ENCODE results near the gene COL4A6. TPM values are rescaled to one million over a fixed set of nuclear protein-coding genes. Genes with fewer than 3 reads are reported as not detected.
A peak's percentile ranks its signal among the peaks of the same experiment; 100 is the strongest.
"Not testable (repeated sequence)": the region's sequence is repeated elsewhere in the genome, so short reads cannot be mapped to it uniquely, and the experiment has no call there.

Gene COL4A6
- total and polyA plus RNA-seq, 5 donors, result 7.0 to 18.1 (median 14.0) TPM

GRCh38 chrX:108399418-108400165, 38.6 kb downstream of the COL4A6 start:
- DNase-seq, result no peak
- no peak overlapping the region for H3K4me3 ChIP-seq (ENCODE audit: low read length)
- H3K27ac ChIP-seq (ENCODE audit: low read length), result no peak overlapping the region
- 64% methylated on average over 1 of the region's 1 CpG for WGBS
- no peaks in the 10 kb centered on the region for H3K27me3 ChIP-seq (ENCODE audit: control insufficient read depth, insufficient read depth)
- H3K4me1 ChIP-seq (ENCODE audit: control insufficient read depth, insufficient read depth, low read length), result no peaks in the 10 kb centered on the region
- intact Hi-C loops (cut with DNase I), result no loop called here
- ATAC-seq, result no peak
- H3K9me3 ChIP-seq (ENCODE audit: control insufficient read depth, low read length), result no peaks in the 10 kb centered on the region

DNA sequence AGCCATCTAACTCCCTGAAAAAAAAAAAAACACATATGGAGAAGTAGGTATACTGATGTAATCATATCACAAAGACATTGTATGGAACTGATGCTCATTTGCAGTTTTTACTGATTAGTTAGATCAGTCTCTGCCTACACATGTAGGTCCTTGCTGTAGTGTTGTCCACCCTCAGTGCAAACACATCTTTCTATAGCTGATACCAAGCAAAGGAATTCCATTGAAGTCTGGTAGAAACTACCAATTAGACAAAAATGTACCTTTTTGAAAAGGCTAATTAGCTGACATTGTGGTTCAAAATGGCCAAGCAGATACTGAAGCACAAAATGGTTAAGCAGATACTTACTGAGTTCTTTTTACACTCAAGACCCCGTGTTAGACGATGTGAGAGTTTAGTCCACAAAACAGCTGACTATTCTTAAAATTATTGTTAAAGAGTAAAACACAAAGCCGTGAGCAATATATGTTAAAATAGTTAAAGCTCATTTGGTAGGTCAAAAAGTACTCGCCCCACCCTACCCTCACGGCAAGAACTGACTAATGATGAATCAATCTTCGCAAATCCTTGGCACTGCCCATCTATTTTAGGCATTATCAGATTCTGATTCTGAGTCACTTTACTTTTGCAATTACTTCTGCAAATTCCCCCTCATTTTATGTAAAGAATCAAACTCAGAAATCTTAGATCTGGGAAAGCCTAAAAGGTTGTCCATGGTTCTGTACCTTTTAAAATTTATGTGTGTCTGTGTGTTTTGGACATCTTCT, 40.4 kb downstream of the COL4A6 start:
- Histone ChIP-seq H3K4me3 (ENCODE audit: low read length) (no peak overlapping the region), H3K4me1 (ENCODE audit: control insufficient read depth, insufficient read depth, low read length) (no peaks in the 10 kb centered on the region), H3K27ac (ENCODE audit: low read length) (no peak overlapping the region), H3K9me3 (ENCODE audit: control insufficient read depth, low read length) (no peaks in the 10 kb centered on the region), H3K27me3 (ENCODE audit: control insufficient read depth, insufficient read depth) (no peaks in the 10 kb centered on the region)
- no peak for ATAC-seq
- 89% methylated on average over 6 of the region's 6 CpGs for WGBS
- no peak for DNase-seq
- intact Hi-C loops (cut with DNase I), result no loop called here

GRCh38 chrX:108396986-108397385, 41.2 kb downstream of the COL4A6 start:
- Histone ChIP-seq H3K27ac (ENCODE audit: low read length) (no peak overlapping the region), H3K27me3 (ENCODE audit: control insufficient read depth, insufficient read depth) (no peaks in the 10 kb centered on the region), H3K9me3 (ENCODE audit: control insufficient read depth, low read length) (no peaks in the 10 kb centered on the region), H3K4me3 (ENCODE audit: low read length) (no peak overlapping the region), H3K4me1 (ENCODE audit: control insufficient read depth, insufficient read depth, low read length) (no peaks in the 10 kb centered on the region)
- DNase-seq (no peak), ATAC-seq (no peak)
- WGBS, result 96% methylated on average over 1 of the region's 1 CpG
- intact Hi-C loops (cut with DNase I), result no loop called here

DNA sequence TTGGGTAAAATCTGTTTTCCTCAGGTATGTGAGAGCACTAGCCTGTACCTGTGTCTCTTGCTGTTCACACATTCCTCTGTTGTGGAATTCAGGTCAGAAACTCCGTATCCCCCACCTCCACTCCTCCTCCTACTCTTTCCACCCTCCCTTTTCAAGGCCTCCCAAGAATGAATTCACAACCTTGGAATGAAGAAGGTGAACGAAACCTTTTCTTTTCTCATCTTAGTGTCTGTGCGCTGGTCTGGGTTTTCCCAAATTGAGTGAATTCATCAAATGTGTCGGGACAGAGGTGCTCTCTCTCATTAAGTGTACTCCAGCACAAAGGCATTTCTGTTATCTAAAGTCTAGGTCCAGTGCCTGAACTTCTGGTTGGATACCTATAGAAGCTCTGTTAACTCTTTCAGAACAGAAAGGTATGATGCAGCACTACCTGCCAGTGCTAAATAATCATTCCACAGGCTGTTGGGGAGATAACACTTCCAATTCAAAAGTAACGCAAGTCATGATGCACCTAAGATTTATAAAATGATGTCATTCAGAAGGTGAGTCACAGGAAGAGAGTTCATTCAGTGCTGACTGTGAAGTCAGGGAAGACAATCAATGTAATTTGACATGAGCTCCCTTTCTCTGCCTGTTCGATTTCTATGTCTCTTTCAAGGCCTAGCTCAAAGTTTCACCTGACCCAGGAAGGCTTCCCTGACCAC, 41.9 kb downstream of the COL4A6 start:
- Histone ChIP-seq H3K27ac (ENCODE audit: low read length) (no peak overlapping the region), H3K9me3 (ENCODE audit: control insufficient read depth, low read length) (no peaks in the 10 kb centered on the region), H3K4me3 (ENCODE audit: low read length) (no peak overlapping the region), H3K4me1 (ENCODE audit: control insufficient read depth, insufficient read depth, low read length) (no peaks in the 10 kb centered on the region), H3K27me3 (ENCODE audit: control insufficient read depth, insufficient read depth) (no peaks in the 10 kb centered on the region)
- intact Hi-C loops (cut with DNase I), result no loop called here
- WGBS, result 70% methylated on average over 6 of the region's 6 CpGs
- DNase-seq (no peak), ATAC-seq (no peak)

DNA sequence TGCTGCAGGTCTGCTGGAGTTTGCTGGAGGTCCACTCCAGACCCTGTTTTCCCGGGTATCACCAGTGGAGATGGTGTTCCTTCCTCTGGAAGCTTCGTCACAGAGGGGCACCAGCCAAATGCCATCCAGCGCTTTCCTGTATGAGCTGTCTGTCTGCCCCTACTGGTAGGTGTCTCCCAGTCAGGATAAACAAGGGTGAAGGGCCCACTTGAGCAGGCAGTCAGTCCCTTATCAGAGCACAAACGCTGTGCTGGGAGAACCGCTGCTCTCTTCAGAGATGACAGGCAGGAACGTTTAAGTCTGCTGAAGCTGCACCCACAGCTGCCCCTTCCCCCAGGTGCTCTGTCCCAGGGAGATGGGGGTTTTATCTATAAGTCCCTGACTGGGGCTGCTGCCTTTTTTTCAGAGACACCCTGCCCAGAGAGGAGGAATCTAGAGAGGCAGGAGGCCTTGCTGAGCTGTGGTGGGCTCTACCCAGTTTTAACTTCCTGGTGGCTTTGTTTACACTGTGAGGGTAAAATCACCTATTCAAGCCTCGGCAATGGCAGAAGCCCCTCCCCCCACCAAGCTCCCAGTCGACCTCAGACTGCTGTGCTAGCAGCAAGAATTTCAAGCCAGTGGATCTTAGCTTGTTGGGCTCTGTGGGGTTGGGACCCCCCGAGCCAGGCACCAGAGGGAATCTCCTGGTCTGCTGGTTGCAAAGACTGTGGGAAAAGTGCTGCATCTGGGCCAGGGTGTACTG, 47.1 kb downstream of the COL4A6 start:
- H3K4me3 ChIP-seq (ENCODE audit: low read length); H3K27ac ChIP-seq (ENCODE audit: low read length); H3K27me3 ChIP-seq (ENCODE audit: control insufficient read depth, insufficient read depth); H3K4me1 ChIP-seq (ENCODE audit: control insufficient read depth, insufficient read depth, low read length); intact Hi-C loops (cut with DNase I); H3K9me3 ChIP-seq (ENCODE audit: control insufficient read depth, low read length): not testable (repeated sequence)
- ATAC-seq (peak; percentile 43 to 72), DNase-seq (peak in 1 of 3 donors; percentile 47)
- whole genome bisulfite sequencing, result 46% methylated on average over 9 of the region's 9 CpGs

DNA sequence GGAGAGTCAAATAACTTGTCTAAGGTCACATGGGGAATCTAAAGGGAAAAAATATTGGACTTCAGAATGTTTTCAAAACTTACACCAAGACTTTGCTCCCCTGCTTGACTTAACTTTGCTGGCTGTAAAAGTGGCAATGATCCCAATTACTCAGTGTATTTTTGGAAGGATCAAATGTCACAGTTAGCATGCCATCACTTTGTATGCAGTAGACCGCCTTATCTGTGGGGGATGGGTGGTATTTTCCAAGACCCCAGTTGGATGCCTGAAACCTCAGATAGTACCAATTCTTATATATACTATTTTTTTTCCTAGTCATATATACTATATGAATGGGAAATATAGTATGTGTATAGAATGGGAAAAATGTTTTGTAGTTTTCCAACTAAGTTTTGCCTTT, 53.4 kb downstream of the COL4A6 start:
- H3K27ac ChIP-seq (ENCODE audit: low read length), result no peak overlapping the region
- intact Hi-C loops (cut with DNase I), result no loop called here
- no peaks in the 10 kb centered on the region for H3K9me3 ChIP-seq (ENCODE audit: control insufficient read depth, low read length)
- no peak overlapping the region for H3K4me3 ChIP-seq (ENCODE audit: low read length)
- no peak for DNase-seq
- ATAC-seq, result no peak
- no peaks in the 10 kb centered on the region for H3K27me3 ChIP-seq (ENCODE audit: control insufficient read depth, insufficient read depth)
- H3K4me1 ChIP-seq (ENCODE audit: control insufficient read depth, insufficient read depth, low read length), result no peaks in the 10 kb centered on the region
- WGBS, result 50% methylated on average over 1 of the region's 1 CpG

DNA sequence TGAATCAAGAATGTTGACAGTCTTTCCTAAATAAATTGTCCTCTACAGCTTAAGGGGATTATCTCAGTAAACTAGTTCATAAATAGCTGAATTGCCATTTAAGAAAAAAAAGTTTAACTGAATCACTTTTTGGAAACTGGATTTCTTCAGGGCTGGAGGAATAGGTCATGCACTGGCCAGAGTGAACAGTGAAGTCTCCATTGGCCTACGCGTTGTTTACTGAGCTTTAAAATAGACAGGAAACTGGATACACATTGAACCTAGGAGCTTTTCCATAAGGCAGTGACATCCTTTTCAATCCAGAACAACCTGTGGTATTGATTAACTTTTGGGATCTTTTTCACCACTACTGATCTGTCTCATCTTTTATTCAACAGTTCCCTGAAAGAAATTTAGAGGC, 58.0 kb downstream of the COL4A6 start:
- H3K9me3 ChIP-seq (ENCODE audit: control insufficient read depth, low read length), result no peaks in the 10 kb centered on the region
- no peaks in the 10 kb centered on the region for H3K4me1 ChIP-seq (ENCODE audit: control insufficient read depth, insufficient read depth, low read length)
- 68% methylated on average over 2 of the region's 2 CpGs for WGBS
- DNase-seq, result no peak
- H3K27me3 ChIP-seq (ENCODE audit: control insufficient read depth, insufficient read depth), result no peaks in the 10 kb centered on the region
- H3K27ac ChIP-seq (ENCODE audit: low read length), result no peak overlapping the region
- ATAC-seq, result no peak
- intact Hi-C loops (cut with DNase I), result no loop called here
- no peak overlapping the region for H3K4me3 ChIP-seq (ENCODE audit: low read length)

DNA sequence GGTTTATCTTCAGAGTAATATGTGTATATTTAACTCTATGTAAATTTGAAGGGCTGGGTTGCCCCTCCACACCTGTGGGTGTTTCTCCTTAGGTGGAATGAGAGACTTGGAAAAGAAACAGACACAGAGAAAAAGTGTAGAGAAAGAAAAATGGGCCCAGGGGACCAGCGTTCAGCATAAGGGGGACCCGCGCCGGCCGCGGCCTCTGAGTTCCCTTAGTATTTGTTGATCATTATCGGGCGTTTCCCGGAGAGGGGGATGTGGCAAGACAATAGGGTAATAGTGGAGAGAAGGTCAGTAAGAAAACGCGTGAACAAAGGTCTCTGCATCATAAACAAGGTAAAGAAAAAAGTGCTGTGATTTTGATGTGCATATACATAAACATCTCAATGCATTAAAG, 61.4 kb downstream of the COL4A6 start:
- H3K4me3 ChIP-seq (ENCODE audit: low read length); intact Hi-C loops (cut with DNase I); H3K27me3 ChIP-seq (ENCODE audit: control insufficient read depth, insufficient read depth); H3K9me3 ChIP-seq (ENCODE audit: control insufficient read depth, low read length); DNase-seq; H3K4me1 ChIP-seq (ENCODE audit: control insufficient read depth, insufficient read depth, low read length); ATAC-seq; H3K27ac ChIP-seq (ENCODE audit: low read length): not testable (repeated sequence)
- 42% methylated on average over 11 of the region's 11 CpGs for WGBS

- ATAC-seq; H3K9me3 ChIP-seq (ENCODE audit: control insufficient read depth, low read length); DNase-seq; H3K4me1 ChIP-seq (ENCODE audit: control insufficient read depth, insufficient read depth, low read length); H3K4me3 ChIP-seq (ENCODE audit: low read length); H3K27ac ChIP-seq (ENCODE audit: low read length); H3K27me3 ChIP-seq (ENCODE audit: control insufficient read depth, insufficient read depth); intact Hi-C loops (cut with DNase I): not testable (repeated sequence)
- WGBS, result 67% methylated on average over 2 of the region's 2 CpGs
Observed at GRCh38 chrX:108375591-108375990, 62.6 kb downstream of the COL4A6 start.

- 100% methylated on average over 1 of the region's 1 CpG for WGBS
- no peaks in the 10 kb centered on the region for H3K27me3 ChIP-seq (ENCODE audit: control insufficient read depth, insufficient read depth)
- H3K9me3 ChIP-seq (ENCODE audit: control insufficient read depth, low read length), result no peaks in the 10 kb centered on the region
- no peaks in the 10 kb centered on the region for H3K4me1 ChIP-seq (ENCODE audit: control insufficient read depth, insufficient read depth, low read length)
- intact Hi-C loops (cut with DNase I), result no loop called here
- DNase-seq (no peak), ATAC-seq (no peak)
- no peak overlapping the region for H3K4me3 ChIP-seq (ENCODE audit: low read length)
- no peak overlapping the region for H3K27ac ChIP-seq (ENCODE audit: low read length)
Observed at GRCh38 chrX:108366644-108367406, 71.4 kb downstream of the COL4A6 start.
